GM11168 (cell line): ENCODE measurements around the gene SORL1.

Source experiments
- in situ Hi-C: fragments of 300-500 bp; cut with MboI; formaldehyde crosslinking; loops from one replicate; pipeline ENCODE4 v1.12.0; 2022; ENCODE audit warnings: low sequenced_read_pairs; ENCODE audit not compliant: unreplicated experiment

The SORL1 gene

DNA sequence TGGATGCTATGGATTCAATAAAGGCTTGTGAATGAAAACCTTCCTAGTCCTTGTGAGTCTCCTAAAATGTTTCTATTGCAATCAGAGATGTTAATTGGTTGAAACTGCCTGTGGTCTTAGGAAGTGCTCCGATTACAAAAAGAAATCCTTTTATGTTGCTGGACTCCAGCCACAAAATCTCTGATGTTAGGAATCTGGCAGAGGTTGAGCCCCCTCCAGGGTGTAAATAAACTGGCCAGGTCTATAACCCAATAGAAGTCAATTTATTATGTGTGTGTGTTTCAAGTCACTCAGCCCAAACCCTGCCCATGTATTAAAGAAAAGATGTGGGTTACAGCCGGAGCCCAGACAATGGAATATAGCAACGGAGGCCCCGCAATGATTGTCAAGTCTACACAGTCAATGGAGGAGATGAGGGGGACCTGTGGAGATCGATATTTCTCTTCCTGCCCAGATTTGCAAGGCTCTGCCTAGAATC lies 218.7 kb downstream of the SORL1 start:
- in situ Hi-C loops: loop anchor here (25.0 kb wide), 1 partner anchor 841 kb away; no protein-coding TSS in a partner anchor

DNA sequence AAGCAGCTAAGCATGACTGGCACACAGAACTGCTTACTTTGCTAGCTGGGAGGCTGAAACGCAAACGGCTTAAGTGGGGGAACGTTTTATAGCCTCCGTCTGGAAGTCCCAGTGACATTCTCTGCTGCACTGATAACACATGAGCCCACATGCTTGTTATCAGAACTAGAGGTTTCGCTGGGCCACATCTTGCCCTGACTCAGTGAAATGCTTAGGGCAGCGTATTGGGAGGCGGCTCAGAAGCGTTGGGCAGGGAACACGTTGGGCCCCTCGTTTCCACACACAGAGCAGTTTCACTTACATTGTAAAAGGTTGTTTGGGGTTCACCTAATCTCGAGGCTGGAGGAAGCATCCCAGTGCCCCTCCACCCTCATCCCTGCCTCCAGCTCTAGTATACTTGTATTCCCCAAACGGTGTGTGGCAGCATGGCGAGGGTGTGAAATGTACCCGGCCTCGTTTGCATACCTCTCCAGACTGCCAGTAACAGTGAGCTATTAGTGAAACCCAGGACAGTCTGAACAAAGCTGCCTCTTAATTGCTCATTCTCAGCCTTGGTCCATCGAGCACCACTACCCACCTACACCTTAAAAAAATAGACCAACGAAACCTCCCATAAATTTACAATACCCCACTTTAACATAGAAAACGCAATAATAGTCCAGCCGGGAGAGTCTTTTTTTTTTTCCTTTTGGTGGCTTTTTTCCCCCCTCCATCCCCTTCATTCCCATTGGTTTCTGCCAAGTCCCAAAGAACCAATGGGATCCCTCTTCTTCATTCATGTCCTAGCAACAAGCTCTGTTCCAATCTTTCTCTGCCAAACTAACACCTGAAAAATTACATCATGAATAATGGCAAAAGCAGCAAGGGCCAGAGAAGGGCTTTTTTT lies 219.4 kb downstream of the SORL1 start:
- in situ Hi-C loops: loop anchor here (25.0 kb wide), 1 partner anchor 841 kb away; no protein-coding TSS in a partner anchor

DNA sequence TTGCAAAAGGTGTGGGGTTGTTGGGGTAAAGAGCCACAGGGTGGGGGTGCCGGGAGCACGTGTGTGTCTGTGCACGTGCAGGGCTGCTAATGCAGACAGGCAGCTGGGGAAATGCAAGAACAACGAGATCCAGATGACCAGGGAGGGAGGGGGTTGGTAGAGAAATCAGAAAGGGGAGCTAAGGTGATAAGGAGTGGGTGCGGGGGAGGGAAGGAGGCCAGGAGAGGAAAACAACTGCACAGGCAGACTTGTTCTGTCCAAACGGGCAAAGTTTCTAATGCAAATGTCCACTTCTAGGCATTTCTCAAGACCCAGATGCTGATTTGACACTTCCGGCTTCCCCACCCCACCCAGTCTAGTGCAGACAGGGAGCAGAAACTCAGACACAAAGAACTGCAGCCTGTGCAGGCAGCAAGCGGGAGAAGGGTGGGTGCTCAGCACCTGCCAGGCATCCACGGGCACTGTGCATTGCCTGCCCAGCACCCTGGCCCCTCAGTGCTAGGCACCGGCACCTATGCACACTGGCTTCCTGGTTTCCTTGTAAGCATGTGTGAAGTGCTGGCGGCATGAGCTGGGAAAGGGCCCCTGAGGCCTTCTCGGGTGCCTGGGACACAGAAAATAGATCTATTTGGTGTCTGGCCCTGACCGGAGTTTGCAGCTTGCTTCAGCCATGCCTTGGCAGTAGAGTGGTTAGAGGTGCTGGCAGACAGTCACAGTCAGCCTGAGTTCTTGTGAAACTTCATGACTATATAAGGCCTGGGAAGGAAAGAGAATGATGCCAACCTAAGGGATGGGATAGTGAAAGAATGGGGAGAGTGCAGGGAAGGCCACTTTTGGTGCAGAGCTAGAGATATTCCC lies 220.7 kb downstream of the SORL1 start:
- in situ Hi-C loops: loop anchor here (25.0 kb wide), 1 partner anchor 839 kb away; no protein-coding TSS in a partner anchor

DNA sequence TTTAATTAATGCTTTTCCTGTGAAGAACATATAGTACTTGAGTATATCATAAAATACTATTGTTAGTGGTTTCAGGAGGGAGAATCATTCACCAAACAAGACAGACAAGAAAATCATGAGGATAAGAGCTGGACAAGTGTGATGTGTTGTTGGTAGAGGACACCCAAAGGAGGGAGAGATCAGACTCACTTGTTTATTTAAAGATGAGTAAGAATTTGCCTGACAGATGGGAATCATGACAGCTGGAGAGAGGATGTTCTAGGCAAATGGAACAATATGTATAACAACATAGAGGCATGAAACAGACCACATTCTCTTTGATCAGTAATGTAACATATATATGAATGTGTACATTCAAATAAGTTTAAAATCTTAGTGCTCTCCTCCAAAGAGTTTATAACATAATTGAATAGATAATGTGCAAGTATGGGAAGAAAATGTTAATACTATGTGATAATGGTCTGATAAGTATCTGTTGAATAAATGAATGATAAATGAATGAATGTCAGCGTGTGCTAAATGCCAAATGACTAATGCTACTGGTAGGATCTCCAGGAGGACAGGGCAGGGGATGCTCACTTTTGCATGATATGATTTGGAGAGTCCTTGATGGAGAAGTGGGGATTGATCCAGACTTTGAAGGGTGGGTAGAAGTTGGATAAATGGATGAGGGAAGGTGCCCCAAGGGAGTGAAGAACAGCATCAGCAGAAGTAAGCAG lies 229.6 kb downstream of the SORL1 start:
- in situ Hi-C loops: no loop called here
